GM12891 (cell line): ENCODE measurements around the gene APBA3.
"Not testable (repeated sequence)": the region's sequence is repeated elsewhere in the genome, so short reads cannot be mapped to it uniquely, and the experiment has no call there.

Source experiments
- POLR2A ChIP-seq: IDR thresholded peaks from 2 replicates; pipeline ENCODE4 v1.6.1; 2011; ENCODE audit warnings: low read depth, low read length, control low read depth
- POLR2AphosphoS5 ChIP-seq: IDR thresholded peaks from 2 replicates; pipeline ENCODE4 v1.6.1; 2011; ENCODE audit warnings: low read depth, low read length, control low read depth
- TAF1 ChIP-seq: IDR thresholded peaks from 2 replicates; pipeline ENCODE4 v1.6.1; 2011; ENCODE audit warnings: low read depth, low read length, control low read depth

- not testable (repeated sequence) for TF ChIP-seq POLR2A, TAF1, POLR2AphosphoS5
These were observed 4.3 kb upstream of the APBA3 start for GRCh38 chr19:3765757-3766156.
